T-helper 2 cell treated with Interferon-gamma antibody and Interleukin-4, amounts not matched to agents 100 ng/mL and 5 ng/mL, for 36 hours (primary cell): ENCODE measurements around the gene APOBEC2. TPM values are rescaled to one million over a fixed set of nuclear protein-coding genes. Genes with fewer than 3 reads are reported as not detected.

Source experiments
- intact Hi-C: fragments of 100-400 bp; cut with micrococcal nuclease; formaldehyde crosslinking; loops from one replicate; pipeline ENCODE4 v1.15.1; 2023
- total RNA-seq: library from RNA; stranded (reverse); gene quantifications from 2 replicates; pipeline ENCODE4 v1.2.3, GENCODE V29; 2022

The APOBEC2 gene
- total RNA-seq, 1 donor from 2014 or later: not detected

DNA sequence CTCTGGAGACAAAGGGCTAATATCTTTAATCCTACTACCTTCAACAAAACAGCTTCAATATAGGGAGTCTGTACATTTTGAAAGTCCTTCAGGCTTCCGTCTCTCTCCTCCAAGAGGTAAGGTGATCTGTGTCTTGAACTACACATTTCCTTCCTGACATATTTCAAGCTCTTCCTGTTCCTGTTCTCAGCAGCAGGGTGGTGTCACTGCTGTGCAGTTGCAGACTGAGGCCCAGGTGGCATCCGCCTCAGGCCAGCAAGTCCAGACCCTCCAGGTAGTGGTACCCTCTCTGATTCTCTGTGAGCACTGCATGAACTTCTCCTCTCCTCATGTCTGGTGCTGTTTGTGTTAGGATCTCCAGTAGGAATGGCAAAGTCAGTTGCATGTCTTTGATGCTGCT is 27.6 kb downstream of the APOBEC2 start:
- intact Hi-C loops: no loop called here

DNA sequence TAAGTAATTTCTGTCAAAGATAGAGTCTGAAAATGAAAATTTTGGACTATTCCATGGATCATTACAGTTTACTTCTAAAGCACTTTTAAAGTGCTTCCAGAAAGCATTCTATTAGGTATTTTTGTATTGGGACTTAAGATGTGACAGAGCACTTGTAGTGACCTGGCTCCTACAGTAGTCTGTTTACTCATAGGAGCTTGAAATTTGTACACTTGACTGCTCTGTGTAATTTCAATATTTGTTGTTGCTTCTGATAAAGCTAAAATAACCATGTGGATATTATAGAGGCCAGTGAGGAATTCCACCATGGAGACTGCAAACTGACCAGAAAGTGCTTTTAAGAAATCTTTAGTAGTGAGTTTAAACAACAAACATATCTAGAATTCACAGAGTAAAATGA is 30.1 kb downstream of the APOBEC2 start:
- intact Hi-C loops: no loop called here

DNA sequence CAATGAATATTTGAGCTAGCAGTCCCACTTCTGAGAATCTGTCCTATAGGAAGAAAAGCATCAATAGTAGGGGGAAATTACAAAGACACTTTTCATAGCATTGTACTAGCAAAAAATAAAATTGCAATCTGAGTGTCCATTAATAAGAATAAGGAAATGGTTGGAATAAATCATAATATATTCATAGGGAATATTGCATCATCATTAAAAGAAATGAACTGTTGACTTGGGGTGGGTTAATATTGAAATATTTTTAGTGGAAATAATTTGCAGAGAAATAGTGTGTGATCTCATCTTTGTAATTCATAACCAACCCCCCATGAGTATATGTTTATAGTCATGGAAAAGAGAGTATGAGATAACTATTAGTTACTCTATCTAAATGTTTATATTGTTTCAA is 32.2 kb downstream of the APOBEC2 start:
- intact Hi-C loops: no loop called here

DNA sequence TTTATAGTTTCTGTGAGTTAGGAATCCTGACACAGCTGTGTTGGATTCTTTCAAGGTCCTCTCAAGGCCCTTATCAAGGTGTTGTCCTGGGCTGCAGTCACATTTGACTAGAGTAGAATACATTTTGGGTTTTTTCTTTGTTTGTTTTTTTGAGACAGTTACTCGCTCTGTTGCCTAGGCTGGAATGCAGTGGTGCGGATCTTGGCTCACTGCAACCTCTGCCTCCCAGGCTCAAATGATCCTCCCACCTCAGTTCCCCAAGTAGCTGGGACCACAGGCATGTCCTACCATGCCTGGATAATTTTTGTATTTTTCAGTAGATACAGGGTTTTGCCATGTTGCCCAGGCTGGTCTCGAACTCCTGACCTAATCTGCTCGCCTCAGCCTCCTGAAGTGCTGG is 35.4 kb downstream of the APOBEC2 start:
- intact Hi-C loops: no loop called here

DNA sequence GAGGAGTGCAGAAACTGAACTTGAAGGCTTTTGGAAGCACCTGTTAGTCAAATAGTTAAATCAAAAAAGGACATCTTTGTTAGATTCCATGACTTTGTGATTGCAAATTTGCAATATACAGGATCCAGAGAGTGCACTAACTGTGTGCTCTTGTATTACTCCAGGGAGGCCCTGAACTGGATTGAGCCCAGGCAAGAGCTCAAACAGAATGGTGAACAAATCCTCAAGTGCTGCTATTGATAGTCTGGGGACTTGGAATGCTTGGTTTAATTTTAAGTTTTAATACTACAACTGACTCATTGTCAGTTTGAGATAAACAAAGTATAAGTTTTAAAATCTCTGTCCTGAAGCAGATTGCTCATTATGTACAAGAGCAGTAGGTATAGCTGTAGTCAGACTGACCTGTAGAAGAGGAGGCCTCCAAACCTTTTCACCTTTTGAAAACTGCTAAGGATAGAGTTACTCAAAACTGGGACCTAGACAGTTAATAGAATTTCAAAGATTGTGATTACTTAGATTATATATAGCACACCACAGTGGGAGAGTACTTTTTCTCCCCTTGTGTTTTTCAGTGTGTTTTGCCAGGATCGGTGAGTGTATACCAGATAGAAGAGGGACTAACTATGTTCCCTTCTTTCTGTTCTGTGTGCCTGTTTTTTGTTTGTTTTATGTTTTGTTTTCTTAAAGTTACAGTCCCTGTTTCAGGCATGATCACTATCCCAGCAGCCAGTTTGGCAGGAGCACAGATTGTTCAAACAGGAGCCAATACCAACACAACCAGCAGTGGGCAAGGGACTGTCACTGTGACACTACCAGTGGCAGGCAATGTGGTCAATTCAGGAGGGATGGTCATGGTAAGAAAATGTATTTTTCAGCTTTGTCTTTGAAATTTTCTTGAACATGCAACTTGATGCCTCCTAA is 38.1 kb downstream of the APOBEC2 start:
- intact Hi-C loops: no loop called here

DNA sequence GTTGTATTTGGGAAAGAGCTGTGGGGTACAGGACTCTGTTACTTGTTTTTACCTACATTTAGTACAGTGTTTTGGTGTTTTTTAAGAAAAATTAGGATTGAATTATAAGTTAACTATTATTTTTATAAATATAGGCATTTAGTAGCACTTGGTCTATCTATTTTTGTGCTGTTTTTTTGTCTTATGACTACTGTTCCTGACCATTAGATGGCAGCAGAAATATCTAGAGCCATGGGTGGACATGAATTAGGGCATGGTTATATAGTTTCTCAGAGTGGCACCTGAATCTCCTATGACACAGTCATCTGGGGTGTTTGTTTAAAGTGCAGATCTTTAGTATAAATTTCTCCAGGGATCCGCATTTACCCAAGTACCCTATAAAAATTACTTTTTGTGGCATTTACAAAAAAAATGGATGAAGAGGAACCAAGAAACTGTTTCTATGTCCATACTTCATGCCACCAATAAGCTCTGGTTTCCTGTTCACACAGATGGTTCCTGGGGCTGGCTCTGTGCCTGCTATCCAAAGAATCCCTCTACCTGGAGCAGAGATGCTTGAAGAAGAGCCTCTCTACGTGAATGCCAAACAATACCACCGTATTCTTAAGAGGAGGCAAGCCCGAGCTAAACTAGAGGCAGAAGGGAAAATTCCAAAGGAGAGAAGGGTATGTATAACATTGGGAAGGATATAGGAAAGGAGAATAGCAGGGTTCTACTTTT is 39.6 kb downstream of the APOBEC2 start:
- intact Hi-C loops: loop anchor here (1.0 kb wide), 2 partner anchors 90 to 226 kb away; no protein-coding TSS in a partner anchor

DNA sequence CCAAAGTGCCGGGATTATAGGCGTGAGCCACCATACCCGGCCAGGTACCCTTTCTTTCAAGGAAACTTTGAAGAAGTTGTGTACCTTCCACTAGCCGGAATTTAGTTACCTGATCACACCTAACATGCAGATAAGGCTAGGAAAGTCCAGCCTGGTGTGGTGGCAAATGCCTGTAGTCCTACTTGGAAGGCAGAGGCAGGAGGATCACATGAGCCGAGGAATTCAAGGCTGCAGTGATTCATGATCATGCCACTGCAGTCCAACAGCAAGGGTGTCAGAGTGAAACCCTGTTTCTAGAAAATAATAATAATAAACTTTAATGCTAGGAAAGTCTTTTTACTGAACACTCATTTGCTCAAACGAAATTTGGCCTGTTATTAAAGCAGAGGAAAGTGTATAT is 40.7 kb downstream of the APOBEC2 start:
- intact Hi-C loops: no loop called here

DNA sequence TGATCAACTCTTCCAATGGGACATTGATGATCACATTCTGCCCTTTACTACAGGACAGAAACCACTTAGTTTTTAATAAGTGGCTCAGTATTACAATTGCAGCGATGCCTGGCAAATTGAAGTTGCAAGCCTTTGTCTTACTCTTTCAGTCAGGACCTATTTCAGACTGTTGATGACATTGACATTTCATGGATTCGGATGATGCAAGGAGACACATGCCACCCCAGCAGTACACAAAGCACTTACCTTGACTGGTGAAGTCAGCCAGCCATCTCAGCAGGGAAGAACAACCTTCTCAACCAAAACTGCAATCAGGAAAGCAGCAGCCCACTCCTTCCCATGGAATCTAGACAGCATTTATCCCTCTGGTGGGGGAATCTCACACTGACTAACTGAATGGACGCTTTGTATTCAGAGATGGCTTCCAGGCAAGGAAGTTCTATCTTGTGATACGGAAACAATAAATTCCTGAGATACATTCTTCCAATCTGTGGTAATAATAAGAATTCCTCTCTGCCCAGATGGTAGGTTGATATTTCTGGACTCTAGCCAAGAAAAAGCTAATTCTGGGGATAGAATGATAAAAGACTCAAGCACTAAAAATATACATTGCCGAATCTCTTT is 44.6 kb downstream of the APOBEC2 start:
- intact Hi-C loops: no loop called here

DNA sequence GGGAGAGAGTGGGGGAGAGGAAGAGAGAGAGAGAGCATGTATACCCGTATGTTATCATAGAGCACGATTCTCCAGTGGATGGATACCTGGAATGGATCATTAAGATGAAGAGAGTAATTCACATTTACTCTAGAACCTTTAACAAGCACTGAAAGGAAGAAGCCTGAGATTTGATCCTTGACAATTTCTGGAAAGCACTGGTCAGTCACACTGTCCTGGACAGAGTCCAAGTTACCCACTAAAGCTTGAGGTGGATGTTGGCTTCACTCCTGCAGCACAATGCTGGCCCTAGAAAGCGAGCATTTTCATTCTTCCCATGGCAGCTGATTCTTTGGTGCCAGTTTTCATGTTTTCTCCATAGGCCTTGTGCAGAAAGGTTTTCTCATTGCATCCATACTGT is 45.4 kb downstream of the APOBEC2 start:
- intact Hi-C loops: no loop called here

DNA sequence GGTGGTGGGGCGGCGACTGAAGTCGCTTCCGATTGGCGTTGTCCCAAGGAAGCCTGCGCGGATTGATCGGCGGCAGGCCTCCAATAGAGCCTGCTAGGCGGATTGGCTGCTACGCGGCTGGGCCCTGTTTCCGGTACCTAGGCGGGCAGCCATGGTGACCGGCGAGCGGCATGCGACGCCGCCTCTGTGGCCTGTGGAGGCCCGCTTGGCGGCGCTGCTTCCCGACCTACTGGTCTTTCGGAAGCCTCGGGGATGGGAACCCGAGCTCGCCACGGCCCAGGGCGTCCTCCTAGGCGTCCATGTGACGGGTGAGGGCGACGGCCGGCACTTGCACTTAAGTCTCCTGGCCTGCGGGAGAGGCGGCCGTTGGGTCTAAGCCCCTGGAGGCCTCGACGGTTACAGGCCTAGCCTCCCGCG is 47.9 kb downstream of the APOBEC2 start:
- intact Hi-C loops: no loop called here

DNA sequence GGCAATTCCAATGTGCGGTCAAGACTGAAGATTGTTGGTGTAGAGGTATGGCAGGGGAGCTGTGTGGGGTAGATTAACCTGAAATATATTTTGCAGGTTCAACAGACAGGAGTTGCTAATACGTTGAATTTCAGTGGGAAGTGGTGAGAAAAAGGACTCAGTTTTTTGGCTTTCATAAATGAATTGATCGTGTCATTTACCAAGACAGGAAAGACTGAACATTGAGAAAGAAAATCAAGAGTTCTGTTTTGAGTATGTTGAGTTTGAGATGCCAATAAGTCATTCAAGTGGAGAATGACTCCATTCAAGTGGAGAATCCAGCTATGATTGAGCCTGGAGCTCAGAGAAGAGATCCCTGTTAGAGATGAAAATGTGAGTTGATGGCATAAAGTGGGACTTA is 50.8 kb downstream of the APOBEC2 start:
- intact Hi-C loops: no loop called here

DNA sequence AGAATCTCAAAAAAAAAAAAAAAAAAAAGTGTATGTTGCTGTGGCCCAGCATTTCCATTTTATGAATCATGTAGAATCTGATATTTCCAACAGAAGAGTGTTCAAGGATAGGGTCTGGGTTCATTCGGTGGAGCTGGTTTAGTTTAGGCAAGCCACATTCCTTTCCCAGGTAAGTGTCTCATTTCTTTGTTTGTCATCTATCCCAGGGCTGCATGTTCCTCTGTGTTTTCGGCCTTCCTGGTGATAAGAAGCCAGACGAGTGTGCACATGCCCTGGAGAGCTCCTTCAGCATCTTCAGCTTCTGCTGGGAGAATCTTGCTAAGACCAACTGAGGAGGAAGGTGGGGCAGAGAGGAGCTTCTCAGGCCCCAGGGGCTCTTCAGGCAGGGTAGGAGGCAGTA is 58.0 kb downstream of the APOBEC2 start:
- intact Hi-C loops: no loop called here

Other genes with a start within 250 kb of the APOBEC2 start
- gene UNC5CL, start 14.0 kb upstream of the APOBEC2 start, total RNA-seq: 1.2 and 1.3 TPM in 2 replicates
- gene TSPO2, start 10.7 kb upstream of the APOBEC2 start, total RNA-seq: not detected in 2 replicates
- gene OARD1, start 19.2 kb downstream of the APOBEC2 start, total RNA-seq: 23.0 and 27.2 TPM in 2 replicates
- 33.7 TPM in 2 replicates for gene NFYA, start 19.8 kb downstream of the APOBEC2 start, total RNA-seq
- not detected in 2 replicates for gene TREML1, start 101.1 kb downstream of the APOBEC2 start, total RNA-seq
- not detected in 2 replicates for gene TREM2, start 109.9 kb downstream of the APOBEC2 start, total RNA-seq
- 24.8 and 26.8 TPM in 2 replicates for gene TREML2, start 147.9 kb downstream of the APOBEC2 start, total RNA-seq
- gene TREML4, start 175.1 kb downstream of the APOBEC2 start, total RNA-seq: not detected in 2 replicates
- gene TREM1, start 233.5 kb downstream of the APOBEC2 start, total RNA-seq: not detected in 2 replicates